ENCODE data around the gene VWF.

DNA sequence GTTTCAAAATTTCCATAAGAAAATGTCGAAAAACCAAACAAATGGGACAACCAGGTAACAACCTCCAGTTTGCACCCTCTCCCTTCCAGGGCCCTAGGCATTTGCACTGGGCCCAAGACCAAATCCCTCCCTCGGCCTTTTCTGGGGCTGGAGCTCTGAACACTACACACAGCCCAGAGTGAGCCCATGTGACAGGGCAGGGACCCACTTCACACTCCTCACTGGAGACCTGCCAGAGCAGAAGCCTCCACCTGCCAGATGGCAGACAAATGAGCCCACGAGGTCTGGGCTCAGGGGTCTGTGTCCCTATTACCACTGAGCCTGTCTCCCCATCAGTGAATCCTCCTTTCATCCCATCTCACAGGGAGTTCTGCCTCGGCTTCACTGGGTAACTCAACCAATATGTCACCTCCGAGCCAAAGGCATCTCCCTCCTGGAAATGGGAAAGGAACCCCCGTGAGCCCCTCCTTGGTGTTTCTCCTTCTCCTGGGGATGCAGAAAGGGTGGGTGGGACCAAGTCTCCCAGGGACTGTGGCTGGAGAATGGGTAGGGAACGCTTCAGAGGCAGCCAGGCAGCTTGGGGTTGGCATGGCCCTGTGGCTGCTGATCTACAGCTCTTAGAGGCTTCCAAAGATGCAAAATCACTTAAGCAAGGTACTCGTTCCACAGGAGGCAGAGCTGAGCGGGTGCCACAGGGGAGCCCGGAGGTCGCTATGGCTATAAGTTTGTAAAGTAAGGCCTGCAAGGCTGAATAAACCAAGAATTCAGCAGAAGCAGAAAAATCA lies 10.6 kb downstream of the VWF start:
- TF ChIP-seq, protein P1, sequence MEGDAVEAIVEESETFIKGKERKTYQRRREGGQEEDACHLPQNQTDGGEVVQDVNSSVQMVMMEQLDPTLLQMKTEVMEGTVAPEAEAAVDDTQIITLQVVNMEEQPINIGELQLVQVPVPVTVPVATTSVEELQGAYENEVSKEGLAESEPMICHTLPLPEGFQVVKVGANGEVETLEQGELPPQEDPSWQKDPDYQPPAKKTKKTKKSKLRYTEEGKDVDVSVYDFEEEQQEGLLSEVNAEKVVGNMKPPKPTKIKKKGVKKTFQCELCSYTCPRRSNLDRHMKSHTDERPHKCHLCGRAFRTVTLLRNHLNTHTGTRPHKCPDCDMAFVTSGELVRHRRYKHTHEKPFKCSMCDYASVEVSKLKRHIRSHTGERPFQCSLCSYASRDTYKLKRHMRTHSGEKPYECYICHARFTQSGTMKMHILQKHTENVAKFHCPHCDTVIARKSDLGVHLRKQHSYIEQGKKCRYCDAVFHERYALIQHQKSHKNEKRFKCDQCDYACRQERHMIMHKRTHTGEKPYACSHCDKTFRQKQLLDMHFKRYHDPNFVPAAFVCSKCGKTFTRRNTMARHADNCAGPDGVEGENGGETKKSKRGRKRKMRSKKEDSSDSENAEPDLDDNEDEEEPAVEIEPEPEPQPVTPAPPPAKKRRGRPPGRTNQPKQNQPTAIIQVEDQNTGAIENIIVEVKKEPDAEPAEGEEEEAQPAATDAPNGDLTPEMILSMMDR (optimal IDR thresholded peaks at IDR 0.05 in 1 of 3, IDR thresholded peaks at IDR 0.05 in 1 of 3, conservative IDR thresholded peaks at IDR 0.05 in 1 of 3; ENCODE audit: extremely low read depth in 1 of 3, insufficient read depth in 2 of 3, low read length in 3 of 3) = no peak
- TF ChIP-seq EZH2 (IDR thresholded peaks at IDR 0.05; ENCODE audit: low read length) = no peak
